ENCODE data around the gene HINFP.
"Not testable (repeated sequence)": the region's sequence is repeated elsewhere in the genome, so short reads cannot be mapped to it uniquely, and the experiment has no call there.

The HINFP gene

GRCh38 chr11:119160151-119160550, 38.8 kb downstream of the HINFP start:
- no peak for DNase-seq

- DNase-seq = no peak
Measured at GRCh38 chr11:119161871-119162270, 40.5 kb downstream of the HINFP start.

DNA sequence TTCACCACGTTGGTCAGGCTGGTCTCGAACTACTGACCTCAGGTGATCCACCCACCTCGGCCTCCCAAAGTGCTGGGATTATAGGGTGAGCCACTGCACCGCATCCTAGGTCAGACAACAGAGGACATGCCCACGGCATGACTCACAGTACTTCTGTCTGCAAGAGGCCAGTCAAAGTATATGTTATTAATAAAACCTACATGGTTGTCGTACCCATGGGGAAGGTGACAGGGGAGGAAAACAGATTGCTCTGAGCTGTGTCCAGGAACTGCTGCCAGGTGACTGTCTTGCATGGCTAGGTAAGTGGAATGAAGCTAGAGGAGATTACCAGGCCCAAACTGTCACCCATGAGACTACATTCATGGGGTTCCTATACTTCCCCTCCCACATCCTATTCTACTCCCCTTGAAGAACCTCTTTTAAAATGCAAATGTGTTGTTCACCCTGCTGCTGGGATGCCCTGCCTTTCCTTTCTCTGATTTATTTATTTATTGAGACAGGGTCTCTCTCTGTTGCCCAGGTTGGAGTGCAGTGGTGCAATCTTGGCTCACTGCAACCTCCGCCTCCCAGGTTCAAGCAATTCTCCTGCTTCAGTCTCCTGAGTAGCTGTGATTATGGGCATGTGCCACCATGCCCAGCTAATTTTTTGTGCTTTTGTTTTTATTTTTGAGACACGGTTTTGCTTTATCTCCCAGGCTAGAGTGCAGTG, 45.1 kb downstream of the HINFP start:
- DNase-seq = no peak

- not testable (repeated sequence) for DNase-seq
Measured at GRCh38 chr11:119167077-119167458, 45.7 kb downstream of the HINFP start.

- no peak for DNase-seq
Measured at GRCh38 chr11:119167933-119168332, 46.6 kb downstream of the HINFP start.

DNA sequence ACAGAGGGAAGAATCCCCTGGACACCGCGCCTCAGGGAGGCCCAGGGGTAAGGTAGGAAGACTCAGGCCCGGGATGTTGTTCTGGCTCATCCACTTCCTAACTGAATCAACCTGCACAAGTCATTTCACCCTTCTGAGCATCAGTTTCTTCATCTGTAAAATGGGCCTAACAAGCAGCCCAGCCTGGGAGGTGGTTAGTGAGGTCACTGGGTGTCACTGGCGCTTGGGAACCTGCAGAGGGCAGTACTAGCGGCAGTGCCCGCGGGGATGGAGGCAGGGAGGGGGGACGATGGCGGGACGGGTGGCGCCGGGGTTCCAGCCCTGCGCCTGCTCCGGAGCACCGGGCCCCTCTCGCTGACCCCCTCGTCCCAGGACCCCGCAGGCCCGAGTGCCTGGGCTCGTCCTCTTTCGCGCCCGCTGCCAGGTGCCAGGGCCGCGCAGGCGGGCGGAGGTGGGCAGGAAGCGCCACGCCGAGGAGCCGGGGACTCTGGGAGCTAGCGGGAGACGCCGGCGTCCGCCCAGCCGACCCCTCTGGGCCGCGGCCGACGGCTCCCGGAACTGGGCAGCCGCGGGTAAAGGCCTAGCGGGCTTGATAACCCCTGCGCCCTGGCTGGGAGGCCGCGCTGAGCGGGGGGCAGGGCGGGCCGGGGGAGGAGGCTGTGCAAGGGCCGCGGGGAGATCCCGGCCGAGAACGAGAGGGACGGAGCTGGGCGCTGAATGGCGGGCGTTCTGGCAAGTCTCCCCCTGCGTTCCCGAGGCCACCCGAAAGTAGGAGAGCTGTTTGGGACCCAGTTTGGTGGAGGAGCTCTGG, 47.3 kb downstream of the HINFP start, which contains the start of gene NLRX1:
Gene NLRX1, plus strand, starts transcription at position 255 of the 811 bp plus-strand sequence. CDS start 2,679 bp downstream, outside the sequence.
- peak; percentile 73 for DNase-seq

GRCh38 chr11:119169282-119169719, 47.9 kb downstream of the HINFP start:
- DNase-seq = no peak

- DNase-seq = no peak
Measured at GRCh38 chr11:119172513-119172912, 51.1 kb downstream of the HINFP start.

DNA sequence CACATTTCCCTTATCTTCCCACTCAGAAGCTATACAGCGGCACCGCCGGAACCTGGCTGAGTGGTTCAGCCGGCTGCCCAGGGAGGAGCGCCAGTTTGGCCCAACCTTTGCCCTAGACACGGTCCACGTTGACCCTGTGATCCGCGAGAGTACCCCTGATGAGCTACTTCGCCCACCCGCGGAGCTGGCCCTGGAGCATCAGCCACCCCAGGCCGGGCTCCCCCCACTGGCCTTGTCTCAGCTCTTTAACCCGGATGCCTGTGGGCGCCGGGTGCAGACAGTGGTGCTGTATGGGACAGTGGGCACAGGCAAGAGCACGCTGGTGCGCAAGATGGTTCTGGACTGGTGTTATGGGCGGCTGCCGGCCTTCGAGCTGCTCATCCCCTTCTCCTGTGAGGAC, 52.1 kb downstream of the HINFP start:
- DNase-seq = no peak

DNA sequence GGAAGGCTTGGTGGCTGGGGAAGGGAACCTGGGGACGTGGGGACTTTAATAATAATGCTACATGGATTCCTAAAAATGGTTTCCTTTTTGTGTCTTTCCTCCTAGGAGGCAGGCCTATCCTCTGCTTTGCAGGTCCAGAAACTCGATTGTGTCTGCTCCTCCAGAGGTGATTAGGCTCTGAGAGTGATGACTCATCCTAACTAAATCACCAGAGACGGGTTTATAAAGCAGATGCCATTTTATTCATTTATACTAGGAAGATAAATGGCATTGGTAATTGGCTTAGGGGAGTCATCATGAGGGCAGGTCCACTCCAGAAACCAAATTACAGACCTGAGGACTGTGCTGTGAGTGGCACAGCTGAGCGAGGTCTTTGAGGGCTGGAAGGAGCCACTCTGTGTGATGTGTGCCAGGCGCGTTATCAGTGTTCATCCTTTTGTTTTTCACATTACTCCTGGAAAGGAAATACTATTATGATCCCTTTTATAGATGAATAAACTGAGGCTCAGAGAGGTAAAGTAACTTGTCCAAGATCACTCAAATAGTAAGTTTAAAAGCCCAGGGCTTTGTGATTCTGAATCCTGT, 54.2 kb downstream of the HINFP start:
- no peak for DNase-seq

GRCh38 chr11:119178166-119178680, 56.8 kb downstream of the HINFP start:
- no peak for DNase-seq

DNA sequence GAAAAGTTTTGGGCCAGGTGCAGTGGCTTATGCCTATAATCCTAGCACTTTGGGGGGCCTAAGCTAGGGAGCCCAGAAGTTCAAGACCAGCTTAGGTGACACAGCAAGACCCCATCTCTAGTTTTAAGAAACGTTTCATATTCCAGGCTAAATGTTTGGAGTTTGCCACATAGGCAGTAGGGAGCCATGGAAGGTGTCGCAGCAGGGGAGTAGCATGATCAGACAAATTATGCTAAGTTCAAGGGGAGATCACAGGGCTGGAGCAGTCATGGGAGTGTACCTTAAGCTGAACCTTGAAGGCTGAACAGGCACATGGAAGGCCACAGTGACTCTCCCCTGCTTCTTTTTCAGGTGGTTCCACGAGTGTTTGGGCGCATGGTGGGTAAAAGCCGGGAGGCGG, 58.0 kb downstream of the HINFP start:
- no peak for DNase-seq

GRCh38 chr11:119179983-119180382, 58.6 kb downstream of the HINFP start:
- DNase-seq = peak; percentile 97

DNA sequence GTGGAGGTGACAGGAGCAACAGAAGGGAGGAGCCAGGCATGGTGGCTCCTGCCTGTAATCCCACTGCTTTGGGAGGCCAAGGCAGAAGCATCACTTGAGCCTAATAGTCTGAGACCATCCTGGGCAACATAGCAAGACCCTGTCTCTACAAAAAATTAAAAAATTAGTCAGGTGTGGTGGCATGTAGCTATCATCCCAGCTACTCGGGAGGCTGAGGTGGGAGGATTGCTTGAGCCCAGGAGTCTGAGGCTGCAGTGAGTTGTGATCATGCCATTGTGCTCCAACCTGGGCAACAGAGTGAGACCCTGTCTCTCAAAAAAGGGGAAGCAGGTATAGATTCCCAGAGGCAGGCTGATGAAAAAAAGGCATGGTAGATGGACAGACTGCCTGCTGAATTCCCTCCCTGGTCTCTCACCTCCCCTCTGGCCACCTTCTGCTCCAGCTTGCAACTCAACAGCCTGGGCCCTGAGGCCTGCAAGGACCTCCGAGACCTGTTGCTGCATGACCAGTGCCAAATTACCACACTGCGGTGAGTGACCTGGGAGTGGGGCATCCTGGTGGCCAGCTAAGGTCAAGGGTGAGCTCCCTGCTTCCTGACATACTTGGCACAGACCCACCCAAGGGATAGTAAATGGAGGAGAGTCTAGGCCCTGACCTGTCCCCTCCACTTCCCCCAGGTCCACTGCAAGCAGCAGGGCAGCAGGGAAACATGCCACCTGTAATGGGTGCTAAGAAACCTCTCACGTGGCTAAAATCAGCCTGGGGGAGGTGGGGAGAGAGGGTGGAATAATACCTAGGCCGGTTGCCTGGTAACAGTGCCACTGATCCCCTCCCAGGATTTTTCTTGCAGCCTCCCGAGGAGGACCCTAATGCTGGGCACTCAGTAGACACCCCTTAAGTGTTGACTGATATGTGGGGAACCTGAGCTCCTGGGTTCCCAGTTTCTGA, 59.6 kb downstream of the HINFP start:
- no peak for DNase-seq

DNA sequence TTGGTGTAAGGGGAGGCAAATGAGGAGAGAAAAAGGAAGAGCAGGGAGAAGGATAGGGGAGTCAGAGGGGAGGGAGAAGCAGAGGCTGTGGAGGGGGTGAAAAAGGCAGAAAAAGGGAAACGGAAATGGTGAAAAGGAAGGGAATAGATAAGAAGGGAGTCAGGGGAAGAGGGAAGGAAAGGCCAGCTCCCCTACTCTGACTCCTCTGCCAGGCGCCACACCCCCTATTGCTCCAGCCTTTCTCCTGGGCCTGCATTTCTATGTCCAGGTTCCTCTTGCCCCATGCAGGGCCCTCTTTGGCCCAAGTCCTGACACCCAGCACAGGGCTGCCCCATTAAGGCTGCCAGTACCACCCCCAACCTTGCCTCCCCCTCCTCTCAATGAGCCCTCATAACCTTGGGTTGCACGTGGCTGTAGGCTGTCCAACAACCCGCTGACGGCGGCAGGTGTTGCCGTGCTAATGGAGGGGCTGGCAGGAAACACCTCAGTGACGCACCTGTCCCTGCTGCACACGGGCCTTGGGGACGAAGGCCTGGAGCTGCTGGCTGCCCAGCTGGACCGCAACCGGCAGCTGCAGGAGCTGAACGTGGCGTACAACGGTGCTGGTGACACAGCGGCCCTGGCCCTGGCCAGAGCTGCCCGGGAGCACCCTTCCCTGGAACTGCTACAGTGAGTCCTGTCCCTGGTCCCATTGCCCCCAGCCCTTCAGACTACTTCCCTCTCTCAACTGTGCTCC, 60.5 kb downstream of the HINFP start:
- no peak for DNase-seq

GRCh38 chr11:119184399-119184798, 63.0 kb downstream of the HINFP start:
- not testable (repeated sequence) for DNase-seq
